ENCODE results near the gene SLC5A10.

Gene SLC5A10

GRCh38 chr17:18987230-18987610, 35.3 kb downstream of the SLC5A10 start:
- TF ChIP-seq CTCF (conservative IDR thresholded peaks at IDR 0.05), result no peak
- TF ChIP-seq ZFX (IDR thresholded peaks at IDR 0.05), result no peak
- peak overlapping the region; percentile 72 for H3K27ac ChIP-seq

GRCh38 chr17:18987862-18988545, 36.0 kb downstream of the SLC5A10 start:
- peak overlapping the region; percentile 72 for H3K27ac ChIP-seq
- no peak for TF ChIP-seq ZFX (IDR thresholded peaks at IDR 0.05)
- TF ChIP-seq CTCF (conservative IDR thresholded peaks at IDR 0.05), result no peak

- TF ChIP-seq ZFX (IDR thresholded peaks at IDR 0.05) (no peak), CTCF (conservative IDR thresholded peaks at IDR 0.05) (no peak)
- H3K27ac ChIP-seq, result peak overlapping the region; percentile 72
These were observed 36.7 kb downstream of the SLC5A10 start for GRCh38 chr17:18988546-18989173.

- no peak for TF ChIP-seq CTCF (conservative IDR thresholded peaks at IDR 0.05)
- TF ChIP-seq ZFX (IDR thresholded peaks at IDR 0.05), result no peak
- H3K27ac ChIP-seq, result no peak overlapping the region
These were observed 38.4 kb downstream of the SLC5A10 start for GRCh38 chr17:18990331-18990730.

- no peak overlapping the region for H3K27ac ChIP-seq
- TF ChIP-seq CTCF (conservative IDR thresholded peaks at IDR 0.05) (no peak), ZFX (IDR thresholded peaks at IDR 0.05) (no peak)
These were observed 39.8 kb downstream of the SLC5A10 start for GRCh38 chr17:18991531-18992315.

GRCh38 chr17:18992454-18993130, 40.6 kb downstream of the SLC5A10 start:
- H3K27ac ChIP-seq, result no peak overlapping the region

More at GRCh38 chr17:18992454-18993130, 40.6 kb downstream of the SLC5A10 start:
- TF ChIP-seq ZFX (IDR thresholded peaks at IDR 0.05) (no peak), CTCF (conservative IDR thresholded peaks at IDR 0.05) (no peak)

All from C4-2B (cell line).